Duodenal mucosa (tissue), 2 donors: Measurements from ENCODE around the gene GET4.
A peak's percentile ranks its signal among the peaks of the same experiment; 100 is the strongest.

Experiments used
- H3K27ac ChIP-seq: one replicate; pipeline ENCODE4 v1.7.0; 2013; ENCODE audit warnings: low read depth, low read length
- H3K27me3 ChIP-seq, 2 donors: one replicate each; pipeline ENCODE4 v1.7.0; 2013; ENCODE audit warnings: low read length in 2 of 2, control low read depth in 1 of 2; ENCODE audit not compliant: insufficient read depth in 2 of 2, control insufficient read depth in 1 of 2
- H3K36me3 ChIP-seq, 2 donors: one replicate each; pipeline ENCODE4 v1.7.0; 2013; ENCODE audit warnings: low read length in 2 of 2, control low read depth in 1 of 2; ENCODE audit not compliant: insufficient read depth in 2 of 2, control insufficient read depth in 1 of 2
- H3K4me1 ChIP-seq, 2 donors: one replicate each; pipeline ENCODE4 v1.7.0; 2013; ENCODE audit warnings: low read length in 2 of 2, control low read depth in 1 of 2; ENCODE audit not compliant: insufficient read depth in 2 of 2, control insufficient read depth in 1 of 2
- H3K4me3 ChIP-seq, 2 donors: one replicate each; pipeline ENCODE4 v1.7.0; 2013; ENCODE audit warnings: low read length in 2 of 2, low read depth in 1 of 2
- H3K9ac ChIP-seq, 2 donors: one replicate each; pipeline ENCODE4 v1.7.0; 2013; ENCODE audit warnings: low read length in 2 of 2, low read depth in 1 of 2
- H3K9me3 ChIP-seq, 2 donors: one replicate each; pipeline ENCODE4 v1.7.0; 2013; ENCODE audit warnings: low read length in 2 of 2, control low read depth in 1 of 2; ENCODE audit not compliant: control insufficient read depth in 1 of 2

The GET4 gene

GRCh38 chr7:926061-927030 is 50.0 kb downstream of the GET4 start:
- no peaks in the 10 kb centered on the region for H3K27me3 ChIP-seq
- H3K36me3 ChIP-seq = peaks cover 2 to 3% of the 10 kb centered on the region in 2 donors
- peak overlapping the region; percentile 81 for H3K27ac ChIP-seq
- H3K4me1 ChIP-seq = peaks cover 49 to 53% of the 10 kb centered on the region in 2 donors
- peak overlapping the region in 1 of 2 donors; percentile 32 for H3K4me3 ChIP-seq
- H3K9ac ChIP-seq = peak overlapping the region; percentile 65 to 74
- H3K9me3 ChIP-seq = no peaks in the 10 kb centered on the region

- no peaks in the 10 kb centered on the region for H3K9me3 ChIP-seq
- peaks cover 41 to 45% of the 10 kb centered on the region in 2 donors for H3K4me1 ChIP-seq
- no peaks in the 10 kb centered on the region for H3K27me3 ChIP-seq
- H3K4me3 ChIP-seq = no peak overlapping the region
- peaks cover 2 to 3% of the 10 kb centered on the region in 2 donors for H3K36me3 ChIP-seq
- H3K9ac ChIP-seq = peak overlapping the region; percentile 65 to 74
- peak overlapping the region; percentile 78 for H3K27ac ChIP-seq
Observed at GRCh38 chr7:927031-927671, 50.8 kb downstream of the GET4 start.

DNA sequence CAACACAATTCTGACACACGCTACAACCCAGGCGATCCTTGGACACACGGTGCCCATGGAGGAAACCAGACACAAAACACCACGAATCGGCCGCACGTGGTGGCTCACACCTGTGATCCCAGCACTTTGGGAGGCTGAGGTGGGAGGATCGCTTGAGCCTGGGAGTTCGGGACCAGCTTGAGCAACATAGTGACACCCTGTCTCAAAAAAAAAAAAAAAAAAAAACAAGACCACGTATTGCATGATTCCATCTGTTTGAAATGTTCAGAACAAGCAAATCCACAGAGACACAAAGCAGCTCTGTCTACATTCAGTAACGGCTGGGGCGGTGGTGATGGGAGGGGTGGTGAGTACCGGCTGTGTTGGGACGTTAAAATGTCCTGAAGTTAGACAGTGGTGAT is 53.0 kb downstream of the GET4 start:
- no peak overlapping the region for H3K9ac ChIP-seq
- H3K9me3 ChIP-seq = no peaks in the 10 kb centered on the region
- no peak overlapping the region for H3K27ac ChIP-seq
- H3K27me3 ChIP-seq = no peaks in the 10 kb centered on the region
- peaks cover 3 to 7% of the 10 kb centered on the region in 2 donors for H3K36me3 ChIP-seq
- peaks cover 24 to 27% of the 10 kb centered on the region in 2 donors for H3K4me1 ChIP-seq
- H3K4me3 ChIP-seq = no peak overlapping the region

GRCh38 chr7:930975-931758 is 54.8 kb downstream of the GET4 start:
- Histone ChIP-seq H3K9ac (no peak overlapping the region), H3K9me3 (no peaks in the 10 kb centered on the region), H3K4me1 (peaks cover 8 to 12% of the 10 kb centered on the region in 2 donors), H3K27ac (no peak overlapping the region), H3K36me3 (peaks cover 3 to 11% of the 10 kb centered on the region in 2 donors), H3K4me3 (no peak overlapping the region), H3K27me3 (no peaks in the 10 kb centered on the region)

DNA sequence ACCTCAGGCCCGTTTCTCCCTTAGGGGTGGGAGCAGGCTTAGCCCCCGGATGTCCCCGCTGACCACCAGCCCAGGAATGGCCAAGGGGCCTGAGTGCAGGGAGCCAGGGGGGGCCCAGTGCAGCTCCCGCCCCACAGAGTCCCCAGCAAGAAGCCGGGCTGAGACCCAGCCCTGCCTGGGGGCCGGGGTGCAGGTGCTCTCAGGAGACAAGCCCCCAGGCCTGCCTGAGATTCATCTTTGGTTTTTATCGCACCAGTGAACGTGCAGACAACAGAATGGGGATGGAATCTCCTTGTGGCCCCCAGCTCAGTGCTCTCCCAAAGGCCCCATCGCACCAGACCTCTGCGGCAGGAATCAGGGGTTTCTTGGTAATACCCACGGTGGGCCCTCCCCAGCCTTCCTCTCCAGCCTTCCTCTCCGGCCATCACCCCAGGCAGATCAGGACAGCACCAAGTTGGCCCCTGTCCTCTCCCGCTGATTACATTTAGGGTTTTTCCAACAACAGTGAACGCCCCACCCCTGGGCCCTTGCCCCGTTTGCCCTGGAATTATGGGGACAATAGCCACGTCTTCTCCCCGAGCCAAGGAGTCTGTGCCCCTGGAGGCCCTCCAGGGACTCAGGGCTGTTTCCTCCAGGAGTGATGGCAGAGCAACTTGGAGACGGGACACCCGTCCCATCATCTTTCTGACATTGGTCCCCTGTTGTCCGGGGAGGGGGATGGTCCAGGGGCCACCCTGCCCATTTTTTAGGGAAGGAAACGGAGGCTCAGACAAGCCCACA is 55.7 kb downstream of the GET4 start:
- Histone ChIP-seq H3K36me3 (peaks cover 3 to 11% of the 10 kb centered on the region in 2 donors), H3K9ac (no peak overlapping the region)

DNA sequence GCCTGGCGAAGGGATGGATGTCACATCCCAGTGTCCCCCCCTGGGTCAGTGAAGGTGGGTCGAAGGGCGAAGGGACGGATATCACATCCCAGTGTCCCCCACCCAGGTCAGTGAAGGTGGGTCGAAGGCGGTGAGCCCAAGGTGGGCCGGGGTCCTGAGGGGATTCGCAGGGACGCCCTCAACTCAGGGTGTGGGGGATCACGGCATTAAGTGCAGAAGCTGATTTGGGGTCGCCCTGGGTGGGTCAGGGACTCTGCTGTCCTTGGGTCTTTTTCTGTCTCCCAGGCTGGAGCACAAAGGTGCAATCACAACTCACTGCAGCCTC is 56.3 kb downstream of the GET4 start:
- no peaks in the 10 kb centered on the region for H3K9me3 ChIP-seq
- H3K27me3 ChIP-seq = no peaks in the 10 kb centered on the region
- no peak overlapping the region for H3K9ac ChIP-seq
- no peak overlapping the region for H3K4me3 ChIP-seq
- no peak overlapping the region for H3K27ac ChIP-seq
- peaks cover 0 to under 1% of the 10 kb centered on the region in 2 donors for H3K4me1 ChIP-seq
- H3K36me3 ChIP-seq = peaks cover 3 to 11% of the 10 kb centered on the region in 2 donors

More for the DNA sequence above, 55.7 kb downstream of the GET4 start:
- Histone ChIP-seq H3K4me1 (peaks cover 2 to 6% of the 10 kb centered on the region in 2 donors), H3K9me3 (no peaks in the 10 kb centered on the region), H3K27me3 (no peaks in the 10 kb centered on the region), H3K27ac (no peak overlapping the region), H3K4me3 (no peak overlapping the region)

- Histone ChIP-seq H3K36me3 (peaks cover 0 to 9% of the 10 kb centered on the region in 2 donors), H3K27ac (no peak overlapping the region)
Observed at GRCh38 chr7:934469-935163, 58.3 kb downstream of the GET4 start.

GRCh38 chr7:935164-935873 is 59.0 kb downstream of the GET4 start:
- Histone ChIP-seq H3K9ac (no peak overlapping the region), H3K9me3 (no peaks in the 10 kb centered on the region), H3K27me3 (no peaks in the 10 kb centered on the region), H3K27ac (no peak overlapping the region), H3K36me3 (peaks cover 0 to 9% of the 10 kb centered on the region in 2 donors), H3K4me1 (no peaks in the 10 kb centered on the region), H3K4me3 (no peak overlapping the region)

More at GRCh38 chr7:934469-935163, 58.3 kb downstream of the GET4 start:
- no peaks in the 10 kb centered on the region for H3K9me3 ChIP-seq
- no peak overlapping the region for H3K9ac ChIP-seq
- H3K4me3 ChIP-seq = no peak overlapping the region
- H3K27me3 ChIP-seq = no peaks in the 10 kb centered on the region
- no peaks in the 10 kb centered on the region for H3K4me1 ChIP-seq
